DND-41 (cell line): ENCODE results near the gene CFAP20.

ENCODE experiments used
- ATAC-seq: fragments of 200-7000 bp; cut with Tn5 transposase; 3 replicates; pipeline ENCODE4 v1.9.1; 2021; ENCODE audit warnings: low read depth; ENCODE audit not compliant: insufficient read depth
- DNase-seq: peaks from one replicate; pipeline ENCODE4 v3.0.0-alpha.2; 2020
- H2AFZ ChIP-seq: 2 replicates; pipeline ENCODE4 v1.6.0; 2012; ENCODE audit warnings: low read depth, low read length
- H3K27ac ChIP-seq: 2 replicates; pipeline ENCODE4 v1.5.1; 2012; ENCODE audit warnings: low read length, inconsistent platforms
- H3K27me3 ChIP-seq: fragments of 200-600 bp; sonication (generic); 2 replicates; pipeline ENCODE4 v1.6.0; 2012; ENCODE audit warnings: low read length, mild to moderate bottlenecking, inconsistent platforms; ENCODE audit not compliant: insufficient read depth, poor library complexity
- H3K36me3 ChIP-seq: 2 replicates; pipeline ENCODE4 v1.5.1; 2012; ENCODE audit warnings: low read length, inconsistent platforms; ENCODE audit not compliant: insufficient read depth
- H3K4me1 ChIP-seq: 2 replicates; pipeline ENCODE4 v1.5.1; 2012; ENCODE audit warnings: mild to moderate bottlenecking, low read length; ENCODE audit not compliant: insufficient read depth
- H3K4me2 ChIP-seq: 2 replicates; pipeline ENCODE4 v1.6.0; 2012; ENCODE audit warnings: mild to moderate bottlenecking, moderate library complexity, low read length, inconsistent platforms; ENCODE audit not compliant: insufficient read depth
- H3K4me3 ChIP-seq, 2 experiments: fragments of 200-600 bp in 1 of 2; shearing (Covaris generic) in 1 of 2; 2 replicates each; pipeline ENCODE4 v1.5.1; 2012 to 2016; ENCODE audit warnings: inconsistent platforms in 2 of 2, low read length in 2 of 2, mild to moderate bottlenecking in 2 of 2, low read depth in 1 of 2, moderate library complexity in 1 of 2
- H3K79me2 ChIP-seq: 2 replicates; pipeline ENCODE4 v1.6.0; 2012; ENCODE audit warnings: low read length, inconsistent platforms; ENCODE audit not compliant: insufficient read depth
- H3K9ac ChIP-seq: 2 replicates; pipeline ENCODE4 v1.6.0; 2012; ENCODE audit warnings: low read depth, mild to moderate bottlenecking, inconsistent platforms, low read length, moderate library complexity
- H3K9me3 ChIP-seq: 2 replicates; pipeline ENCODE4 v1.5.1; 2012; ENCODE audit warnings: low read length, moderate library complexity, mild to moderate bottlenecking, inconsistent platforms; ENCODE audit not compliant: insufficient read depth, severe bottlenecking
- H4K20me1 ChIP-seq: 2 replicates; pipeline ENCODE4 v1.6.0; 2012; ENCODE audit warnings: low read length; ENCODE audit not compliant: insufficient read depth
- CTCF ChIP-seq: IDR thresholded peaks from 2 replicates; pipeline ENCODE4 v1.5.1; 2012; ENCODE audit warnings: borderline replicate concordance, low read length, moderate library complexity, mild to moderate bottlenecking; ENCODE audit not compliant: poor library complexity, severe bottlenecking; ENCODE audit errors: extremely low read depth
- EZH2 ChIP-seq: IDR thresholded peaks from 3 replicates; pipeline ENCODE4 v1.6.1; 2012; ENCODE audit warnings: borderline replicate concordance, low read depth, mild to moderate bottlenecking, moderate library complexity, low read length, inconsistent platforms; ENCODE audit not compliant: severe bottlenecking

CFAP20 gene

GRCh38 chr16:58119509-58119845 lies 9.7 kb downstream of the CFAP20 start:
- Histone ChIP-seq H2AFZ (no peak overlapping the region), H3K27me3 (no peaks in the 10 kb centered on the region), H3K36me3 (peaks cover 41% of the 10 kb centered on the region), H3K4me2 (no peak overlapping the region), H3K9me3 (no peaks in the 10 kb centered on the region), H3K4me3 (no peak overlapping the region), H3K79me2 (peaks cover 87% of the 10 kb centered on the region), H4K20me1 (peaks cover 91% of the 10 kb centered on the region), H3K9ac (no peak overlapping the region), H3K27ac (no peak overlapping the region), H3K4me1 (peaks cover 21% of the 10 kb centered on the region)
- DNase-seq (no peak), ATAC-seq (no peak)
- TF ChIP-seq CTCF (no peak), EZH2 (no peak)

DNA sequence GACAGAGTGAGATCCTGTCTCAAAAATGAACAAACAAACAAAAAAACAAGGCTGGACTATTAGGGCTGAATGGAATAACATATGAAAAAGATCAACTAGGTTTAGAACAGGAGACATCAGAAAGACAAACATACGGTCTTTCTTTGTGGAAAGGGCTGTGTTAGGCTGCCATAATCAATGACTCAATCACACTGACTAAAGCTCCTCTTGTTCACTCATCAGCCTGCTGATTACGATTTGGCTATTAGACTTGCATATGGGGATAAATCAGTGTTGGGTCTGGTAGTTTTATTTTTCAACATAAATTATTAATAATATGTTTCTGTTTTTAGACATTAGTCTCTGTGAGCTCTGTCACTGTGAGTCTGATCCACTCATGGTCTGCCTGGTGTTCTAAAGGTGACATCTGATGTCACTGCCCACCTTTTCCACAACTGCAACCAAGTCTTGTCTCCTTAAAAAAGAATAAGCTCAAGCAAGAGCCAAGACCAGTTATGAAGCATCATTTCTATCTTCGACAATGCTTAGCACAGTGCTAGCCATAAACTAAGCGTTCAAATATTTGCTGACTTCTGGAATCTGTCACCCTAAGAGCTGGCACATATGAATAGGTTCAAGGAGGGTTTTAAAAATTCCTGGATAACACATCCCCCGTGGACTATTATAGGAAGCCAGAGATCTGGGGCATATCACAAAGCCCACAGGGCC lies 10.2 kb downstream of the CFAP20 start:
- H4K20me1 ChIP-seq, result peaks cover 86% of the 10 kb centered on the region
- no peak overlapping the region for H3K9ac ChIP-seq
- H3K36me3 ChIP-seq, result peaks cover 41% of the 10 kb centered on the region
- H3K79me2 ChIP-seq, result peaks cover 82% of the 10 kb centered on the region
- no peak for TF ChIP-seq EZH2
- no peak for TF ChIP-seq CTCF
- no peak overlapping the region for H3K27ac ChIP-seq
- no peak overlapping the region for H2AFZ ChIP-seq
- no peaks in the 10 kb centered on the region for H3K27me3 ChIP-seq
- peaks cover 15% of the 10 kb centered on the region for H3K4me1 ChIP-seq
- ATAC-seq, result no peak
- no peaks in the 10 kb centered on the region for H3K9me3 ChIP-seq
- H3K4me2 ChIP-seq, result no peak overlapping the region
- no peak overlapping the region for H3K4me3 ChIP-seq
- no peak for DNase-seq

GRCh38 chr16:58116529-58116928 lies 12.7 kb downstream of the CFAP20 start:
- H4K20me1 ChIP-seq, result peaks cover 66% of the 10 kb centered on the region
- peaks cover 58% of the 10 kb centered on the region for H3K79me2 ChIP-seq
- no peak overlapping the region for H3K9ac ChIP-seq
- peaks cover 2% of the 10 kb centered on the region; the same call in 1 of the 2 replicates for H3K4me1 ChIP-seq
- TF ChIP-seq EZH2, result no peak
- no peak for TF ChIP-seq CTCF
- no peak overlapping the region for H3K4me3 ChIP-seq
- no peak overlapping the region for H2AFZ ChIP-seq
- peaks cover 56% of the 10 kb centered on the region for H3K36me3 ChIP-seq
- ATAC-seq (no peak), DNase-seq (no peak)
- no peaks in the 10 kb centered on the region for H3K27me3 ChIP-seq
- H3K27ac ChIP-seq, result no peak overlapping the region
- no peak overlapping the region for H3K4me2 ChIP-seq
- H3K9me3 ChIP-seq, result no peaks in the 10 kb centered on the region
